SK-N-SH (cell line): ENCODE data around the gene KIR2DL4.
"Not testable (repeated sequence)": the region's sequence is repeated elsewhere in the genome, so short reads cannot be mapped to it uniquely, and the experiment has no call there.

ENCODE experiments used
- CTCF ChIP-seq: fragments of 200-600 bp; sonication (generic); IDR thresholded peaks from 2 replicates; pipeline ENCODE4 v1.6.1; 2017; ENCODE audit warnings: antibody characterized with exemption, mild to moderate bottlenecking, moderate library complexity
- EP300 ChIP-seq, 2 experiments: IDR thresholded peaks; 2 replicates each; pipeline versions ENCODE4 v1.4.0 to v1.6.1; 2012; ENCODE audit warnings: borderline replicate concordance in 1 of 2, low read depth in 1 of 2, low read length in 1 of 2
- EZH2phosphoT487 ChIP-seq: fragments of 200-600 bp; sonication (generic); IDR thresholded peaks from 2 replicates; pipeline ENCODE4 v1.6.1; 2017; ENCODE audit warnings: low read depth, mixed run types, mild to moderate bottlenecking, antibody characterized with exemption, moderate library complexity, borderline replicate concordance
- MXI1 ChIP-seq: IDR thresholded peaks from 2 replicates; pipeline ENCODE4 v1.6.1; 2012; ENCODE audit warnings: mild to moderate bottlenecking, low read depth, low read length, improper control_type of control experiment
- NFIC ChIP-seq: IDR thresholded peaks from 2 replicates; pipeline ENCODE4 v1.4.0; 2012; ENCODE audit warnings: borderline replicate concordance
- POLR2AphosphoS5 ChIP-seq: IDR thresholded peaks from 2 replicates; pipeline ENCODE4 v1.6.1; 2012; ENCODE audit warnings: low read depth, low read length
- RAD21 ChIP-seq: IDR thresholded peaks from 2 replicates; pipeline ENCODE4 v1.6.1; 2012; ENCODE audit warnings: mild to moderate bottlenecking, low read length
- SIN3A ChIP-seq: IDR thresholded peaks from 2 replicates; pipeline ENCODE4 v1.6.1; 2012; ENCODE audit warnings: low read depth, mild to moderate bottlenecking, low read length, moderate library complexity, borderline replicate concordance

- TF ChIP-seq CTCF; NFIC; EP300 (IDR thresholded peaks at IDR 0.05; ENCODE audit: borderline replicate concordance in 1 of 2, low read depth in 1 of 2, low read length in 1 of 2); MXI1; EZH2phosphoT487; SIN3A; RAD21; POLR2AphosphoS5: not testable (repeated sequence)
Observed at GRCh38 chr19:54863459-54863858, 60.0 kb downstream of the KIR2DL4 start.
